ENCODE data around the gene CAB39L.

DNA sequence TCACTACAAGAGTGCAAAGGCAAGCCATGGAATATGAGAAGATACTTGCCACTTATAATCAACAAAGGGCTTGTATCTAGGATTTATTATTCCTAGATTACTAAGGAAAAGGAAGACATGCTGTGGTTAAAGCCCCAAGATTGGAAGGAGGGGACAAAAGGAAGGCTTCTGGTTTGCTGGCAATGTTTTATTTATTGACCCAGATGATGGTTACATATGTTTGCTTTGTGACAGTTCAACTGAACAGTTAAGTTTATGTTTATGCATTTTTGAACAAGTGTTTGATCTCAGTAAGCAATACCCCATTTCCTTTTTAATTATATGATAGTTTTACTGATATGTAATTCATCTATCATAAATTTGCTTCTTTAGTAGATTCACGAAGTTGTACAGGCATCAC lies 155.9 kb downstream of the CAB39L start:
- TF ChIP-seq, protein P1, sequence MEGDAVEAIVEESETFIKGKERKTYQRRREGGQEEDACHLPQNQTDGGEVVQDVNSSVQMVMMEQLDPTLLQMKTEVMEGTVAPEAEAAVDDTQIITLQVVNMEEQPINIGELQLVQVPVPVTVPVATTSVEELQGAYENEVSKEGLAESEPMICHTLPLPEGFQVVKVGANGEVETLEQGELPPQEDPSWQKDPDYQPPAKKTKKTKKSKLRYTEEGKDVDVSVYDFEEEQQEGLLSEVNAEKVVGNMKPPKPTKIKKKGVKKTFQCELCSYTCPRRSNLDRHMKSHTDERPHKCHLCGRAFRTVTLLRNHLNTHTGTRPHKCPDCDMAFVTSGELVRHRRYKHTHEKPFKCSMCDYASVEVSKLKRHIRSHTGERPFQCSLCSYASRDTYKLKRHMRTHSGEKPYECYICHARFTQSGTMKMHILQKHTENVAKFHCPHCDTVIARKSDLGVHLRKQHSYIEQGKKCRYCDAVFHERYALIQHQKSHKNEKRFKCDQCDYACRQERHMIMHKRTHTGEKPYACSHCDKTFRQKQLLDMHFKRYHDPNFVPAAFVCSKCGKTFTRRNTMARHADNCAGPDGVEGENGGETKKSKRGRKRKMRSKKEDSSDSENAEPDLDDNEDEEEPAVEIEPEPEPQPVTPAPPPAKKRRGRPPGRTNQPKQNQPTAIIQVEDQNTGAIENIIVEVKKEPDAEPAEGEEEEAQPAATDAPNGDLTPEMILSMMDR (IDR thresholded peaks at IDR 0.05) = no peak
- no peak for TF ChIP-seq POLR2AphosphoS5 (IDR thresholded peaks at IDR 0.05; ENCODE audit: low read depth, low read length)
- TF ChIP-seq, protein P2, sequence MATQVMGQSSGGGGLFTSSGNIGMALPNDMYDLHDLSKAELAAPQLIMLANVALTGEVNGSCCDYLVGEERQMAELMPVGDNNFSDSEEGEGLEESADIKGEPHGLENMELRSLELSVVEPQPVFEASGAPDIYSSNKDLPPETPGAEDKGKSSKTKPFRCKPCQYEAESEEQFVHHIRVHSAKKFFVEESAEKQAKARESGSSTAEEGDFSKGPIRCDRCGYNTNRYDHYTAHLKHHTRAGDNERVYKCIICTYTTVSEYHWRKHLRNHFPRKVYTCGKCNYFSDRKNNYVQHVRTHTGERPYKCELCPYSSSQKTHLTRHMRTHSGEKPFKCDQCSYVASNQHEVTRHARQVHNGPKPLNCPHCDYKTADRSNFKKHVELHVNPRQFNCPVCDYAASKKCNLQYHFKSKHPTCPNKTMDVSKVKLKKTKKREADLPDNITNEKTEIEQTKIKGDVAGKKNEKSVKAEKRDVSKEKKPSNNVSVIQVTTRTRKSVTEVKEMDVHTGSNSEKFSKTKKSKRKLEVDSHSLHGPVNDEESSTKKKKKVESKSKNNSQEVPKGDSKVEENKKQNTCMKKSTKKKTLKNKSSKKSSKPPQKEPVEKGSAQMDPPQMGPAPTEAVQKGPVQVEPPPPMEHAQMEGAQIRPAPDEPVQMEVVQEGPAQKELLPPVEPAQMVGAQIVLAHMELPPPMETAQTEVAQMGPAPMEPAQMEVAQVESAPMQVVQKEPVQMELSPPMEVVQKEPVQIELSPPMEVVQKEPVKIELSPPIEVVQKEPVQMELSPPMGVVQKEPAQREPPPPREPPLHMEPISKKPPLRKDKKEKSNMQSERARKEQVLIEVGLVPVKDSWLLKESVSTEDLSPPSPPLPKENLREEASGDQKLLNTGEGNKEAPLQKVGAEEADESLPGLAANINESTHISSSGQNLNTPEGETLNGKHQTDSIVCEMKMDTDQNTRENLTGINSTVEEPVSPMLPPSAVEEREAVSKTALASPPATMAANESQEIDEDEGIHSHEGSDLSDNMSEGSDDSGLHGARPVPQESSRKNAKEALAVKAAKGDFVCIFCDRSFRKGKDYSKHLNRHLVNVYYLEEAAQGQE (IDR thresholded peaks at IDR 0.05; ENCODE audit: insufficient read depth in 1 of 2, low read depth in 2 of 2, low read length in 1 of 2) = no peak

All from Panc1 (cell line).